ENCODE measurements around the gene PDE8B. TPM values are rescaled to one million over a fixed set of nuclear protein-coding genes. Genes with fewer than 3 reads are reported as not detected.

The PDE8B gene
- total RNA-seq, 1 experiment from 2014 or later = 1.8 TPM

DNA sequence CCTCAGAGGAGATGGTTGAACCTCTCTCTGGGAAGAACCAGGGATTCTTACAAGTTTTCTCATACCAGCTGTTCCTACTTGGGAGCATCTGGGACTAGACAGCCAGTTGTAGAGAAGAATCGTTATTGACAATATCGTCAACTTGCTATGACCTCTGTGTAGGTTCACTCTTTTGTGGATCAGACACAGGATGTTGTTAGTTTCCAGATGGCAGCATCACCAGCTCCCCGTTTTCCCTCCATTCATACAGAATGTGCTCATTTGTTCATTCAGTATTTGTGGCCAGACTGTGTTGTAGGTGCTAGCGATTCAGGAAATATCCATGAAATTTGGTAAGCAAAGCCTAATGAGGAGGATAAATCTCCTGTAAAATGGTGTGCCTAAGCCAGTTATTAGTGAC, 3.7 kb downstream of the PDE8B start:
- no TSS peak for BruUV-seq (replicated peaks)
- TF ChIP-seq EZH2 (IDR thresholded peaks at IDR 0.05; ENCODE audit: low read depth) (no peak), CTCF (conservative IDR thresholded peaks at IDR 0.05) (no peak)
- intact Hi-C loops (cut with micrococcal nuclease; ENCODE audit: unreplicated experiment) = no loop called here
- H3K4me1 ChIP-seq (replicated peaks; ENCODE audit: insufficient read depth) = no peaks in the 10 kb centered on the region
- ChIA-PET POLR2A (ENCODE audit: unreplicated experiment) (interaction anchor here (0.7 kb wide), 1 partner anchor 16 kb away, joined by 3 read pairs; no protein-coding TSS in a partner anchor), CTCF (interaction anchor here (0.6 to 0.7 kb wide), 2 partner anchors 73 to 198 kb away, joined by 3 read pairs; no protein-coding TSS in a partner anchor)
- H3K27me3 ChIP-seq (ENCODE audit: insufficient read depth, low read depth) = peaks cover 34% of the 10 kb centered on the region
- DNase-seq = no peak
- H3K4me2 ChIP-seq = no peak overlapping the region
- no peaks in the 10 kb centered on the region for H4K20me1 ChIP-seq (ENCODE audit: insufficient read depth)
- H3K9me3 ChIP-seq (ENCODE audit: insufficient read depth, low read depth) = no peaks in the 10 kb centered on the region
- H3K79me2 ChIP-seq (ENCODE audit: low read depth) = no peaks in the 10 kb centered on the region
- H3K36me3 ChIP-seq (ENCODE audit: low read depth) = no peaks in the 10 kb centered on the region
- no peaks in the 10 kb centered on the region for H3F3A ChIP-seq (ENCODE audit: insufficient read depth, low read depth)
- no peak overlapping the region for H3K27ac ChIP-seq
- no peak overlapping the region for H3K4me3 ChIP-seq
- H2AFZ ChIP-seq = no peak overlapping the region
- no peaks in the 10 kb centered on the region for H3K9me2 ChIP-seq (ENCODE audit: insufficient read depth)

DNA sequence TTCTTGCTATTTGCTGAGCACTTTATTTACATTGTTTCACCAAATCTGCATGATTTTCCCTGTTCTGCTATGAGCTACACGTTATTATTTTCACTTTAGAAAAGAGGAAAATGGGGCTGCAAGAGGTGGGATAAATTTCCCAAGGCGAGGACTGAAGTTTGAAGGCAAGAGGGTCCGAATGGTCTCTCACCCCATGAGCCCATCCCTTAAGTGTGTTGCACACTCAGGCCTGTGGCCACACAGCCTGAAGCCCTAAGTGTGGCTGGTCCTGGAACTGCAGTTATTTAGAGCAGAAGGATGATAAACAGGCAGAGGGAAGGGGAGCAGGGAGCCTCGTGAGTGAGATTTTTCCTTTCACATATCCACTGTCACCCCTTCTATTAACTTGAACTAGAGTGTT, 7.8 kb downstream of the PDE8B start:
- no peak for DNase-seq
- BruUV-seq (replicated peaks) = no TSS peak
- Histone ChIP-seq H3K4me1 (replicated peaks; ENCODE audit: insufficient read depth) (no peaks in the 10 kb centered on the region), H3K9me3 (ENCODE audit: insufficient read depth, low read depth) (no peaks in the 10 kb centered on the region), H3K27ac (no peak overlapping the region), H3K9me2 (ENCODE audit: insufficient read depth) (no peaks in the 10 kb centered on the region), H3K4me2 (no peak overlapping the region), H3K36me3 (ENCODE audit: low read depth) (no peaks in the 10 kb centered on the region), H3F3A (ENCODE audit: insufficient read depth, low read depth) (no peaks in the 10 kb centered on the region), H3K4me3 (no peak overlapping the region), H2AFZ (no peak overlapping the region), H3K79me2 (ENCODE audit: low read depth) (no peaks in the 10 kb centered on the region), H4K20me1 (ENCODE audit: insufficient read depth) (no peaks in the 10 kb centered on the region), H3K27me3 (ENCODE audit: insufficient read depth, low read depth) (peaks cover 16% of the 10 kb centered on the region; the same call in 1 of the 2 replicates)
- ChIA-PET POLR2A (ENCODE audit: unreplicated experiment) (no interaction called here), CTCF (no interaction called here)
- no peak; the same call in 1 of the 2 replicates for TF ChIP-seq CTCF (conservative IDR thresholded peaks at IDR 0.05)
- no peak for TF ChIP-seq EZH2 (IDR thresholded peaks at IDR 0.05; ENCODE audit: low read depth)
- intact Hi-C loops (cut with micrococcal nuclease; ENCODE audit: unreplicated experiment) = no loop called here

- no peaks in the 10 kb centered on the region for H3K79me2 ChIP-seq (ENCODE audit: low read depth)
- ChIA-PET CTCF (no interaction called here), POLR2A (ENCODE audit: unreplicated experiment) (no interaction called here)
- H3K4me3 ChIP-seq = no peak overlapping the region
- DNase-seq = no peak
- intact Hi-C loops (cut with micrococcal nuclease; ENCODE audit: unreplicated experiment) = loop anchor here (5.0 kb wide), 1 partner anchor 54 kb away; no protein-coding TSS in a partner anchor
- H3K4me1 ChIP-seq (replicated peaks; ENCODE audit: insufficient read depth) = 0 out of 2 replicates have a peak, but pooled peaks cover 12% of the 10 kb centered on the region
- no peak overlapping the region for H3K4me2 ChIP-seq
- H3K27me3 ChIP-seq (ENCODE audit: insufficient read depth, low read depth) = peaks cover 16% of the 10 kb centered on the region; the same call in 1 of the 2 replicates
- TF ChIP-seq CTCF (conservative IDR thresholded peaks at IDR 0.05) = no peak
- no peak for TF ChIP-seq EZH2 (IDR thresholded peaks at IDR 0.05; ENCODE audit: low read depth)
- H3K27ac ChIP-seq = no peak overlapping the region
- H3K36me3 ChIP-seq (ENCODE audit: low read depth) = no peaks in the 10 kb centered on the region
- H3K9me3 ChIP-seq (ENCODE audit: insufficient read depth, low read depth) = no peaks in the 10 kb centered on the region
- BruUV-seq (replicated peaks) = no TSS peak
- no peaks in the 10 kb centered on the region for H4K20me1 ChIP-seq (ENCODE audit: insufficient read depth)
- no peaks in the 10 kb centered on the region for H3K9me2 ChIP-seq (ENCODE audit: insufficient read depth)
- H3F3A ChIP-seq (ENCODE audit: insufficient read depth, low read depth) = no peaks in the 10 kb centered on the region
- no peak overlapping the region for H2AFZ ChIP-seq
Measured at GRCh38 chr5:77221115-77221514, 10.6 kb downstream of the PDE8B start.
